Memory B cell (primary cell): ENCODE data around the gene SPATC1L.

ENCODE experiments used
- ATAC-seq: fragments of 150-1000 bp; cut with Tn5 transposase; 2 replicates; pipeline ENCODE4 v1.10.0; 2021; ENCODE audit warnings: low read depth, mild to moderate bottlenecking, moderate library complexity
- DNase-seq, 2 donors: peaks; one replicate each; pipeline ENCODE4 v3.0.0; 2022; ENCODE audit warnings: low spot score in 2 of 2
- H3K27ac Mint-ChIP-seq: one replicate; pipeline ENCODE4 v1.8.0; 2022; ENCODE audit warnings: mild to moderate bottlenecking, moderate library complexity, mixed read lengths
- H3K27me3 Mint-ChIP-seq: one replicate; pipeline ENCODE4 v1.8.0; 2022; ENCODE audit warnings: mixed read lengths
- H3K36me3 Mint-ChIP-seq: one replicate; pipeline ENCODE4 v1.8.0; 2022; ENCODE audit warnings: mild to moderate bottlenecking, mixed read lengths
- H3K4me1 Mint-ChIP-seq: one replicate; pipeline ENCODE4 v1.8.0; 2022; ENCODE audit warnings: mixed read lengths
- H3K4me3 Mint-ChIP-seq: one replicate; pipeline ENCODE4 v1.8.0; 2022; ENCODE audit warnings: mild to moderate bottlenecking, moderate library complexity, mixed read lengths
- H3K9me3 Mint-ChIP-seq: one replicate; pipeline ENCODE4 v1.8.0; 2022; ENCODE audit warnings: mixed read lengths

The SPATC1L gene

GRCh38 chr21:46127239-46128105 is 56.8 kb downstream of the SPATC1L start:
- Mint-ChIP-seq H3K27ac (no peak overlapping the region), H3K4me3 (no peak overlapping the region), H3K27me3 (peaks cover 6% of the 10 kb centered on the region), H3K36me3 (no peaks in the 10 kb centered on the region), H3K9me3 (peaks cover 6% of the 10 kb centered on the region), H3K4me1 (peaks cover 5% of the 10 kb centered on the region)
- no peak for ATAC-seq
- DNase-seq: no peak

- ATAC-seq: no peak
- peaks cover 5% of the 10 kb centered on the region for H3K4me1 Mint-ChIP-seq
- H3K9me3 Mint-ChIP-seq: peaks cover 6% of the 10 kb centered on the region
- H3K36me3 Mint-ChIP-seq: no peaks in the 10 kb centered on the region
- H3K4me3 Mint-ChIP-seq: no peak overlapping the region
- H3K27ac Mint-ChIP-seq: no peak overlapping the region
- H3K27me3 Mint-ChIP-seq: peaks cover 8% of the 10 kb centered on the region
- DNase-seq: no peak
These were observed 57.7 kb downstream of the SPATC1L start for GRCh38 chr21:46126309-46127238.

GRCh38 chr21:46125846-46126301 is 58.4 kb downstream of the SPATC1L start:
- H3K27ac Mint-ChIP-seq: no peak overlapping the region
- peaks cover 6% of the 10 kb centered on the region for H3K9me3 Mint-ChIP-seq
- peaks cover 8% of the 10 kb centered on the region for H3K27me3 Mint-ChIP-seq
- no peak overlapping the region for H3K4me3 Mint-ChIP-seq
- no peaks in the 10 kb centered on the region for H3K36me3 Mint-ChIP-seq
- peaks cover 5% of the 10 kb centered on the region for H3K4me1 Mint-ChIP-seq
- DNase-seq (no peak), ATAC-seq (no peak)

- H3K9me3 Mint-ChIP-seq: peaks cover 6% of the 10 kb centered on the region
- no peaks in the 10 kb centered on the region for H3K36me3 Mint-ChIP-seq
- peaks cover 8% of the 10 kb centered on the region for H3K27me3 Mint-ChIP-seq
- peaks cover 5% of the 10 kb centered on the region for H3K4me1 Mint-ChIP-seq
- DNase-seq (no peak), ATAC-seq (no peak)
- H3K27ac Mint-ChIP-seq: no peak overlapping the region
- H3K4me3 Mint-ChIP-seq: no peak overlapping the region
These were observed 59.1 kb downstream of the SPATC1L start for GRCh38 chr21:46124926-46125845.

GRCh38 chr21:46124083-46124925 is 60.0 kb downstream of the SPATC1L start:
- Mint-ChIP-seq H3K9me3 (peaks cover 6% of the 10 kb centered on the region), H3K27ac (no peak overlapping the region), H3K4me3 (no peak overlapping the region), H3K4me1 (peaks cover 5% of the 10 kb centered on the region), H3K36me3 (no peaks in the 10 kb centered on the region), H3K27me3 (peaks cover 8% of the 10 kb centered on the region)
- no peak for DNase-seq
- ATAC-seq: no peak

- peaks cover 6% of the 10 kb centered on the region for H3K9me3 Mint-ChIP-seq
- H3K27ac Mint-ChIP-seq: no peak overlapping the region
- no peak for ATAC-seq
These were observed 61.2 kb downstream of the SPATC1L start for GRCh38 chr21:46122758-46123683.

GRCh38 chr21:46122237-46122671 is 62.0 kb downstream of the SPATC1L start:
- Mint-ChIP-seq H3K36me3 (no peaks in the 10 kb centered on the region), H3K27me3 (peaks cover 8% of the 10 kb centered on the region), H3K4me1 (peaks cover 5% of the 10 kb centered on the region), H3K27ac (no peak overlapping the region), H3K9me3 (peaks cover 6% of the 10 kb centered on the region), H3K4me3 (no peak overlapping the region)
- no peak for ATAC-seq
- no peak for DNase-seq

More at GRCh38 chr21:46122758-46123683, 61.2 kb downstream of the SPATC1L start:
- no peak overlapping the region for H3K4me3 Mint-ChIP-seq
- H3K4me1 Mint-ChIP-seq: peaks cover 5% of the 10 kb centered on the region
- DNase-seq: no peak
- no peaks in the 10 kb centered on the region for H3K36me3 Mint-ChIP-seq
- peaks cover 8% of the 10 kb centered on the region for H3K27me3 Mint-ChIP-seq

GRCh38 chr21:46121286-46122221 is 62.7 kb downstream of the SPATC1L start:
- no peaks in the 10 kb centered on the region for H3K36me3 Mint-ChIP-seq

GRCh38 chr21:46120301-46121285 is 63.7 kb downstream of the SPATC1L start:
- H3K4me1 Mint-ChIP-seq: peaks cover 5% of the 10 kb centered on the region
- DNase-seq (no peak), ATAC-seq (no peak)
- no peak overlapping the region for H3K4me3 Mint-ChIP-seq
- H3K27ac Mint-ChIP-seq: no peak overlapping the region
- no peaks in the 10 kb centered on the region for H3K36me3 Mint-ChIP-seq
- H3K27me3 Mint-ChIP-seq: peaks cover 8% of the 10 kb centered on the region
- H3K9me3 Mint-ChIP-seq: peaks cover 6% of the 10 kb centered on the region

More at GRCh38 chr21:46121286-46122221, 62.7 kb downstream of the SPATC1L start:
- peaks cover 8% of the 10 kb centered on the region for H3K27me3 Mint-ChIP-seq
- peaks cover 5% of the 10 kb centered on the region for H3K4me1 Mint-ChIP-seq
- H3K27ac Mint-ChIP-seq: no peak overlapping the region
- DNase-seq (no peak), ATAC-seq (no peak)
- H3K9me3 Mint-ChIP-seq: peaks cover 6% of the 10 kb centered on the region
- H3K4me3 Mint-ChIP-seq: no peak overlapping the region

GRCh38 chr21:46119637-46120271 is 64.5 kb downstream of the SPATC1L start:
- DNase-seq: no peak
- no peak for ATAC-seq
- Mint-ChIP-seq H3K4me1 (peaks cover 5% of the 10 kb centered on the region), H3K27ac (no peak overlapping the region), H3K27me3 (peaks cover 8% of the 10 kb centered on the region), H3K9me3 (peaks cover 6% of the 10 kb centered on the region), H3K36me3 (no peaks in the 10 kb centered on the region), H3K4me3 (no peak overlapping the region)
